Esophagus muscularis mucosa (tissue), 4 donors: ENCODE measurements around the gene CD274. TPM values are rescaled to one million over a fixed set of nuclear protein-coding genes. Genes with fewer than 3 reads are reported as not detected.

Source experiments
- DNase-seq: peaks from one replicate; pipeline ENCODE4 v3.0.0-alpha.2; 2017; ENCODE audit errors: extremely low spot score
- H3K27ac ChIP-seq, 4 donors: fragments of 200-600 bp; sonication (generic); replicated peaks in 1 of 4; 1 replicate in 3 of 4; 2 replicates in 1 of 4; pipeline ENCODE4 v1.5.1; 2016 to 2019; ENCODE audit warnings: mild to moderate bottlenecking in 1 of 4
- H3K27me3 ChIP-seq, 4 donors: fragments of 200-600 bp; sonication (generic); one replicate each; pipeline versions ENCODE4 v1.5.1 to v1.6.0; 2016 to 2019
- H3K36me3 ChIP-seq, 4 donors: fragments of 200-600 bp; sonication (generic); one replicate each; pipeline ENCODE4 v1.5.1; 2016 to 2019
- H3K4me1 ChIP-seq, 4 donors: fragments of 200-600 bp; sonication (generic); one replicate each; pipeline ENCODE4 v1.5.1; 2016 to 2019
- H3K4me3 ChIP-seq, 4 donors: fragments of 200-600 bp; sonication (generic); 1 replicate in 2 of 4; 2 replicates in 2 of 4; pipeline ENCODE4 v1.5.1; 2016 to 2019; ENCODE audit warnings: mild to moderate bottlenecking in 4 of 4, moderate library complexity in 1 of 4
- H3K9me3 ChIP-seq, 4 donors: fragments of 200-600 bp; sonication (generic); 1 replicate in 3 of 4; 2 replicates in 1 of 4; pipeline ENCODE4 v1.5.1; 2016 to 2019
- CTCF ChIP-seq, 3 experiments: fragments of 200-600 bp in 2 of 3; fragments of 450-650 bp in 1 of 3; sonication (generic) in 2 of 3; IDR thresholded peaks; one replicate each; pipeline ENCODE4 v1.5.1; 2017 to 2019; ENCODE audit warnings: antibody characterized with exemption in 3 of 3, mild to moderate bottlenecking in 2 of 3, moderate library complexity in 1 of 3
- EP300 ChIP-seq: sonication (generic); formaldehyde crosslinking; IDR thresholded peaks from one replicate; pipeline ENCODE4 v1.6.1; 2017; ENCODE audit warnings: antibody characterized with exemption
- POLR2A ChIP-seq: fragments of 450-650 bp; IDR thresholded peaks from one replicate; pipeline ENCODE4 v1.6.1; 2017; ENCODE audit warnings: antibody characterized with exemption, moderate library complexity, mild to moderate bottlenecking, low read depth
- POLR2AphosphoS5 ChIP-seq, 2 donors: sonication (generic); formaldehyde crosslinking; IDR thresholded peaks; one replicate each; pipeline ENCODE4 v1.6.1; 2017; ENCODE audit warnings: antibody characterized with exemption in 2 of 2
- WGBS: methylation state at CpG from one replicate; pipeline ENCODE4 v1.1.5; 2018; 5-methylcytosine and 5-hydroxymethylcytosine counted together
- intact Hi-C: fragments of 100-400 bp; cut with DNase I; formaldehyde crosslinking; loops from one replicate; pipeline ENCODE4 v1.15.1; 2023
- total RNA-seq, 4 donors: library from RNA; depleted of rRNA; stranded (reverse); fragments of >200 nt; gene quantifications; one replicate each; pipeline versions ENCODE4 v1.1.0 to v1.2.1, GENCODE V29; 2016

The CD274 gene
- total RNA-seq, 4 donors from 2014 or later: 0.65 to 4.5 (median 2.6) TPM

- H3K4me1 ChIP-seq: no peaks in the 10 kb centered on the region
- no peak overlapping the region for H3K4me3 ChIP-seq
- no peak overlapping the region for H3K27ac ChIP-seq
- H3K27me3 ChIP-seq: no peaks in the 10 kb centered on the region
- no peak for TF ChIP-seq CTCF (IDR thresholded peaks at IDR 0.05)
- no peak for TF ChIP-seq POLR2AphosphoS5 (IDR thresholded peaks at IDR 0.05)
- no peak for TF ChIP-seq POLR2A
- TF ChIP-seq EP300: no peak
- no peak for DNase-seq
- peaks cover 0 to 31% (median 3%) of the 10 kb centered on the region in 4 donors for H3K36me3 ChIP-seq
- H3K9me3 ChIP-seq: no peaks in the 10 kb centered on the region
- intact Hi-C loops: loop anchor here (10.0 kb wide), 1 partner anchor 672 kb away; no protein-coding TSS in a partner anchor
These were observed 23.3 kb upstream of the CD274 start for GRCh38 chr9:5427005-5427404.

GRCh38 chr9:5428172-5428571 is 22.2 kb upstream of the CD274 start:
- Histone ChIP-seq H3K9me3 (no peaks in the 10 kb centered on the region), H3K27me3 (no peaks in the 10 kb centered on the region), H3K4me3 (no peak overlapping the region), H3K4me1 (no peaks in the 10 kb centered on the region), H3K36me3 (peaks cover 0 to 41% (median 6%) of the 10 kb centered on the region in 4 donors), H3K27ac (no peak overlapping the region)
- TF ChIP-seq CTCF (IDR thresholded peaks at IDR 0.05) (no peak), POLR2AphosphoS5 (IDR thresholded peaks at IDR 0.05) (no peak), POLR2A (no peak), EP300 (no peak)
- no peak for DNase-seq
- intact Hi-C loops: loop anchor here (10.0 kb wide), 1 partner anchor 673 kb away; no protein-coding TSS in a partner anchor
- 83% methylated on average over 3 of the region's 3 CpGs for WGBS

- WGBS: 70% methylated on average over 2 of the region's 2 CpGs
- H3K9me3 ChIP-seq: no peaks in the 10 kb centered on the region
- no peak for DNase-seq
- peaks cover 0 to 49% (median 6%) of the 10 kb centered on the region in 4 donors for H3K36me3 ChIP-seq
- intact Hi-C loops: loop anchor here (10.0 kb wide), 1 partner anchor 674 kb away; no protein-coding TSS in a partner anchor
- H3K27ac ChIP-seq: no peak overlapping the region
- H3K27me3 ChIP-seq: no peaks in the 10 kb centered on the region
- no peak for TF ChIP-seq POLR2A
- TF ChIP-seq POLR2AphosphoS5 (IDR thresholded peaks at IDR 0.05): no peak
- TF ChIP-seq CTCF (IDR thresholded peaks at IDR 0.05): no peak
- TF ChIP-seq EP300: no peak
- no peaks in the 10 kb centered on the region for H3K4me1 ChIP-seq
- no peak overlapping the region for H3K4me3 ChIP-seq
These were observed 21.4 kb upstream of the CD274 start for GRCh38 chr9:5428794-5429528.

GRCh38 chr9:5429873-5430564 is 20.3 kb upstream of the CD274 start:
- no peak for TF ChIP-seq POLR2AphosphoS5 (IDR thresholded peaks at IDR 0.05)
- TF ChIP-seq CTCF (IDR thresholded peaks at IDR 0.05): no peak
- no peak for TF ChIP-seq POLR2A
- TF ChIP-seq EP300: no peak
- DNase-seq: no peak
- H3K4me3 ChIP-seq: no peak overlapping the region
- H3K9me3 ChIP-seq: no peaks in the 10 kb centered on the region
- H3K36me3 ChIP-seq: peaks cover 0 to 56% (median 7%) of the 10 kb centered on the region in 4 donors
- no peaks in the 10 kb centered on the region for H3K4me1 ChIP-seq
- H3K27ac ChIP-seq: no peak overlapping the region
- 95% methylated on average over 10 of the region's 10 CpGs for WGBS
- no peaks in the 10 kb centered on the region for H3K27me3 ChIP-seq
- intact Hi-C loops: loop anchor here (10.0 kb wide), 1 partner anchor 675 kb away; no protein-coding TSS in a partner anchor
